NCI-H2081 (cell line): Measurements from ENCODE around the gene ACSF3.

ENCODE experiments used
- DNase-seq, 2 experiments: peaks; one replicate each; lab custom pipeline; 2025; lab: John Stamatoyannopoulos, UW

ACSF3 gene

DNA sequence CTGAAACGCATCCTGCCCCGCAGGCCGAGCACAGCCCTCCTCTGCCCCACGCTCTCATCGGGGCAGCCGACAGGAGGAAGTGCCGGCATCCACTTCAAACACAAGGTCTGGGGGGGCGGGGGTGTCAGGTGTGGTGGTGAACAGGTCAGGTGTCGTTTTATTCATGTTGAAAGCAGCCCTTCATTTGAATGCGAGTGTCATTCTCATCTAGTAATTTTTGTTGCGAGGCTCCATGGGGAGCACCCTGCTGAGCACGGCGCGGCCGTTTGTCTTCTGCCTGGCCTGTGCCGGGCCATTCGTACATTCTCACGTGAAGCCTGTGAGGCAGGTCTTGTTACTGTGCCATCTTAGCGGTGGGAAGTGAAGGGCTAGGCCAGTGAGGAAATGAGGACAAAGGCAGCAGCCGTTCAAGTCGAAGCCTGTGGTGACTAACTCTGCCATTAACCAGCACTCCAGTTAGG lies 1.9 kb downstream of the ACSF3 start:
- no peak for DNase-seq

DNA sequence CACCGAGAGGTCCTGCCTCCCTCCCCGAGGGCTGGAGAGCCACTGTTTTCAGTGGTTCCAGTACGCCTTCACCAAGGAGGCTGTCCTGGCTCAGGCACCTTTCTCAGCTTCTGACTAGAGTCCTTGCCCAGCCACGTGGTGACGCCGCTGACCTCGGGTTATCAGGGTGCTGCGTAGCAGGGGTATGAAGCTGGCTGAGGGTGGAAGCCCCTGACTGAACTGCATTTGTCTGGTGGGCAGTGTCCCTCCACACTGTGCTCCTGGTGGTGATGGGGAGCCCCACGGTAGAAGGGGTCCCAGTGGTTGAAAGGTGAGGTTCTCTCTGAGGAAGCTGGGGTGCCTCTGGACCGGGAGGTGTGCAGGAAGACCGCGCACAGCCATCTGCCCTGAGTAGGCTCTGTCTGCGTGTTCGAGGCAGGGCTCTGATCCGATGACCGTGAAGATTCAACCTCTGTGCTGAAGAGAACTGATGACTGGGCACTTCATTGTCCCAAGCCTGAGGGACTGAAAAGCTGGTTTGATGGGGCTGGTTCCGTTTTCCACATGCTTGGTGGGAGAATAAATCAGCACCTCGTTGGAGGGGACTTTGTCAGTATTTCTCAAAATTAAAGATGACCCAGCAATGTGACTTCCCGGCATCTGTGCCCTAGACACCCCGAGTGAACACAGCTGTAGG lies 2.5 kb downstream of the ACSF3 start:
- DNase-seq = no peak

DNA sequence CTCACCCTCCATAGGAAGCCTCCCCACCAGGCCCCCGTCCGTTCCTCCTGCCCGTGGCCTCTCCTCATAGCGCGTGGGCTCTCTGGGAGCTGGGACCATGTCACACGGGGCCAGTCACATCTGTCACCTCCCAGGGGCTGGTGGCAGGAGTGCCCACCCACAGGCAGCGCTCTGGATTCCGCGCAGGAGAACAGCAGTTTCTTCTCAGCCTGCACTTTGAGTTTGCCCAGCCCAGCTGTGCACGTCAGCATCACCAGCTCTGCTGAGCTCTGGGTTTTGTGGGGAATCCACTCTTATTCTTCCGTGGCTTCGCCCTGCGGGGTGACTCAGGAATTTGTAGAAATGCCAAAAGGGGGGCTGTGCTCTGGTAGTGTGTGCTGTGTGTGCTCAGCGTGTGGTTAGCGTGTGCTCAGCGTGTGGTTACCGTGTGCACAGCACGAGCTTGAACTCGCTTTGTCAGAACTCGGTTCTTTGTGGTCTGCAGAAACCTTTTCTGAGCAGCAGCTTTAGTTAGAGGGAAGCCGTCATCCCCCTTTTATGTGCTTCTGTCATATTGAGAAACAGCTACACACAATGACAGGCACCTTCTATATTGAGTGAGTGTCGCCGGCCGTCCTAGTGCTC lies 3.2 kb downstream of the ACSF3 start:
- DNase-seq = no peak

DNA sequence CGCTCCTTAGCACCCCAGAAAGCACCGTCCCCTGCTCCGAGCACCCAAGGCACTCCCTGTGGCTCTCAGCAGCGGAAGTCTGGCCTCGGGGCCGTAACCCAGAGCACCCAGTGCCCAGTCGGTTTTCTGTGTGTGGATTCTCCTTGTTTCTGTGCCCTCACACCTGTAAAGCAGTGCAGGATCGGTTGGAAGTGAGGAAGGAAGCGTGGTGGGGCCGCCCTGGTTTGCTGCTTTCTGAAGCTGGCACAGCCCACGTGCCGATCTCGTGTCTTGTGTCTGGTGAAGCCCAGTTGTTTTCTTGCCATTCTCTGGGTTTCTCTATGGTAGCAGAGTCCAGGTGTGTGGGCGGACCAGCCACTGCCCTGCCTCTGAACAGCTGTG lies 3.7 kb downstream of the ACSF3 start:
- DNase-seq = no peak

- DNase-seq = no peak
Measured at GRCh38 chr16:89098767-89099430, 5.2 kb downstream of the ACSF3 start.

GRCh38 chr16:89099905-89100304 lies 6.3 kb downstream of the ACSF3 start:
- DNase-seq = no peak

- no peak for DNase-seq
Measured at GRCh38 chr16:89100601-89101302, 7.1 kb downstream of the ACSF3 start.

DNA sequence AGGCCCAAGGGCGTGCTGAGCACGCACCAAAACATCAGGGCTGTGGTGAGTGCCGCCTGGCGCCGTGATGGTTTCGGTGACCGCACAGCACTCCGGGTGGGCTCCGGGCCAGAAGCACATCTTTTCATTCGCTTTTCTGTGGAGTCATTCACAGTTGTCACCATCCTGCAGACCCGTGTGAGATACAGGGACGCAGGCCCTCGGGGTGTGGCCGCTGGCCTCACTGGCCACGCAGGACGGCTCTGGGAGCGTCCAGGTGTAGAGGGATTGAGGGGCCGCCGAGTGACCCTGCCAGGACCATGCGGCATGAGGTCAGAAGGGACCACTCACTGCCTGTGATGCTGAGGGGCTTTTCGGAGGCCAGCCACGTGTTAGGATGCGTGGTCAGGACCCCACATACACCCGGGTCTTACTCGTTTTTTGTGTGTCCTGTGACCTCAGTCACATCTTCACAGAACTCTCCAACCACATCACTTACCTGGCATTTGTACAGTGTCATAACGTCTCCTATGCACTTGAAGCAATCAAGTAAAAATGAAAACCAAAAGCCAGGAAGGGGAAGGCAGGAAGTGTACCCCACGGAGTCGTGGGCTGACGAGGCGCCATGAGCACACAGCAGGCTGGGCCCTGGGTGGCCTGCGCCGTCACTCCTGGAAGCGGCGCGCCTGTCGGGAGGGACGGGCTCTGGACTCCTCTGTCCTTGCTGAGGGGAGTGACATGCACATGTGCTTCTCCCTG lies 7.8 kb downstream of the ACSF3 start:
- DNase-seq = no peak

GRCh38 chr16:89102041-89102471 lies 8.4 kb downstream of the ACSF3 start:
- no peak for DNase-seq

DNA sequence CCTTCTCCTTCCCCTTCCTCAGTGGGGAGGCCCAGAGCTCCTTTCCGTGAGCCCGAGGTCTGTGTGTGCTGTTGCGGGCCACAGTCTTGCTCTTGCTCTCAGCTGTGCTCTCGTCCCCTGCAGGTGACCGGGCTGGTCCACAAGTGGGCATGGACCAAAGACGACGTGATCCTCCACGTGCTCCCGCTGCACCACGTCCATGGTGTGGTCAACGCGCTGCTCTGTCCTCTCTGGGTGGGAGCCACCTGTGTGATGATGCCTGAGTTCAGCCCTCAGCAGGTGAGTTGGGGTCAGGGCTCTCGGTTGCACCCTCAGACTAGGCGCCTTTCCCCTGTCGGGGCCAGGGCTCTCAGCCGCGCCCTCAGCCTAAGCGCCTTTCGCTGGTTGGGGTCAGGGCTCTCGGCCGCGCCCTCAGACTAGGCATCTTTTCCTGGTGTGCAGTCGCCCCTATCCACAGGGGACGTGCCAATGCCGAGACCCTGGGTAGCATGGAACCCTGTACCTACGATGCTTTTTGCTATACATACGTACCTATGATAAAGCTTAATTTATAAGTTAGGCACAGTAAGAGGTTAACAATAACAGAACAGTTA lies 8.9 kb downstream of the ACSF3 start:
- no peak for DNase-seq

GRCh38 chr16:89103156-89103555 lies 9.5 kb downstream of the ACSF3 start:
- DNase-seq = no peak

- DNase-seq = no peak
Measured at GRCh38 chr16:89103781-89104180, 10.1 kb downstream of the ACSF3 start.

GRCh38 chr16:89104303-89104702 lies 10.7 kb downstream of the ACSF3 start:
- no peak for DNase-seq

DNA sequence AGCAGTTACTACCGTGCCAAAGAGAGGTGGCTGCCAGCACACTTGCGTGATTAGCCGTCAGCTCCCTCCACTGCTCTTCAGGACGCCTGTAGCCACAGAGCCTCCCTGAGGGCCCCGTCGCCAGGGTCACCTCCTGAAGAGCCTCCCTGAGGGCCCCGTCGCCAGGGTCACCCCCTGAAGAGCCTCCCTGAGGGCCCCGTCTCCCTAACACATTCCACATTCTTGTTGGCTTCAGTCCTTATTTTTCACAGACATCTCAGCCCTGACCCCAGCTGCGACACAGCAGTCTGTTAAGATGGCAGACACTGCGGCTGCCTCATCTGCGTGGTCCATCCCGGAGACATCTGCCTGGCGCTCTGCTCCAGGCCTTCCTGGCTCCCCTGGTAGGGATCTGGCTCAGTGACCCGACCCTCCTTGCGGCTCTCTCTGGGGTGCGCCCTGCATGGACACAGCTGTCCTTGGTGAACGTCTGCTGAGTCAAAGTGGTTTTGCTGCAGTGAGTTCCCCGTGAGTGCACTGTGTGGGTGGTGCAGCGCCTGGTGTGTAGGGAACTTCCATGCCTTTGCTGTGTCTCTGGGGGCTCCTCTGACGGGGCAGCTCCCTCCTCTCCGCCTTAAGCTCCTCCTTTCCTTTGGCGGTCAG lies 11.4 kb downstream of the ACSF3 start:
- DNase-seq = no peak

- DNase-seq = no peak
Measured at GRCh38 chr16:89105599-89106151, 12.0 kb downstream of the ACSF3 start.

DNA sequence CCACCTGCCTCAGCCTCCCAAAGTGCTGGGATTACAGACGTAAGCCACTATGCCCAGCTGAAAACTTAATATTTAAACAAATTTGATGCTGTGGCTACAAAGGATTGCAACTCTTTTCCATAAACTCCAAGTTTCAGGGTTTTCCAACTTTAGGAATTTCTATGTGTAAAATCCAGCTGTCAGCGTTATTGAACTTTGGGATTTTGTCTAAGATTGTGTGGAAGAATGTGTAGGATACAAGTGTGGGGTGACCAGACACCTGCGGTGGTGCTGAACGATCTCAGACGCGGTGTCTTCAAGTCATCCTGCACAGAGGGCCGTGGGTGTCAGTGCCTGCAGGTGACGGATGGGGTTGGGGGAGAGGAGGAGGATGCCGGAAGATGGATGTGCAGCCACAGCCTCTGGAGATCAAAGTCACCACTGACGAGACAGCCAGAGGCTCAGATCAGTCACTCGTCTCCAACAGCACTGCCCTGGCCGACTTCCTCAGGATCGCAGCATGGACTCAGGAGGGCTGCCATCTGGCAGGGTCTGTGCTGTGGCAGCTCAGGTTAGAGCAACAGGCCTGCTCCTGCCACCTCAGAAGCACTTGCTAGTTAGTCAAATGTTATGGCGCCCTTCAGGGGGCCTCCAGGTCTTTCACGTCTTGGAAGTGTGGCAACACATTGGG lies 13.0 kb downstream of the ACSF3 start:
- DNase-seq = no peak

- DNase-seq = no peak
Measured at GRCh38 chr16:89107203-89107582, 13.5 kb downstream of the ACSF3 start.

- no peak for DNase-seq
Measured at GRCh38 chr16:89108416-89108815, 14.8 kb downstream of the ACSF3 start.

- no peak for DNase-seq
Measured at GRCh38 chr16:89110641-89111040, 17.0 kb downstream of the ACSF3 start.

GRCh38 chr16:89111263-89111662 lies 17.6 kb downstream of the ACSF3 start:
- DNase-seq = no peak
